HG02970 (cell line): ENCODE results near the gene ITPR2.
A peak's percentile ranks its signal among the peaks of the same experiment; 100 is the strongest.
"Not testable (repeated sequence)": the region's sequence is repeated elsewhere in the genome, so short reads cannot be mapped to it uniquely, and the experiment has no call there.

Experiments used
- ATAC-seq: cut with Tn5 transposase; IDR thresholded peaks from one replicate; pipeline ENCODE4 v1.9.1; 2021; ENCODE audit warnings: mild to moderate bottlenecking, moderate library complexity, moderate number of reproducible peaks; ENCODE audit not compliant: unreplicated experiment, low FRiP score

Gene ITPR2

GRCh38 chr12:26832822-26833742 lies at the start of gene ITPR2:
ITPR2 (minus strand) TSS chr12:26833194; CDS start chr12:26832781, 413 bp downstream.
- peak; percentile 70 for ATAC-seq

DNA sequence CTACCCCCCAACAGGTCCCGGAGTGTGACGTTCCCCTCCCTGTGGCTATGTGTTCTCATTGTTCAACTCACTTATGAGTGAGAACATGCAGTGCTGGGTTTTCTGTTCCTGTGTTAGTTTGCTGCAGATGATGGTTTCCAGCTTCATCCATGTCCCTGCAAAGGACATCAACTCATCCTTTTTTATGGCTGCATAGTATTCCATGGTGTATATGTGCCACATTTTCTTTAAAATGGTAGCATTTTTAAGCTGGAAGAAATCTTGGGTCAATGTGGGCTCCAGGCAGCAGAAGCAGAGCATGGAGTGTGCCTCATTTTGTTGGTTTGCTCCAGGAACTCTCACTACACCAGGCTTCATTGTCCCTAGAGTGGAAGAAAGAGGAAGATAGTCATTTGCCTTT lies 47.6 kb upstream of the ITPR2 start:
- no peak for ATAC-seq

DNA sequence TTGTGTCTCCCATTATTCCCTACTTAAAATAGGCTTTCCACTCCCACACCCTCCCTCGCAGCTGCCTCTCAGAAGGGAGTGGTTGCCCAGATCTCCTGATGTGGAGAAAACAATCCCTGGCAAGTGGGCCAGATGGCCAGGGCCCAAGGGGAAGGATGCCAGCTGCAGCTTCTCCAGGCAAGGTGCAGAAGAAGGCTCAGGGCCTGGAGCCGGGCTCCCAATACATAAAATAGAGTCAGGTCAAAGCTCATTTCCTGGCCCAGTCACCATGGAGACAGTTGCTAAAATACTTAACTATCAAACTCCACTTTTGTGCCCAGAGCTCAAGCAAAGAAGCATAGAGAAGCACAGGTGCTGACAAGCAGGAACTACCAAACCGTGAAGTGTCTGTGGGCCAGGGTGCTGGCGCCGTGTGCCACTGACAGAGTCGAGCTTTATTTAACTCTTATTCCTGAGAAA lies 45.7 kb upstream of the ITPR2 start:
- peak; percentile 68 for ATAC-seq

DNA sequence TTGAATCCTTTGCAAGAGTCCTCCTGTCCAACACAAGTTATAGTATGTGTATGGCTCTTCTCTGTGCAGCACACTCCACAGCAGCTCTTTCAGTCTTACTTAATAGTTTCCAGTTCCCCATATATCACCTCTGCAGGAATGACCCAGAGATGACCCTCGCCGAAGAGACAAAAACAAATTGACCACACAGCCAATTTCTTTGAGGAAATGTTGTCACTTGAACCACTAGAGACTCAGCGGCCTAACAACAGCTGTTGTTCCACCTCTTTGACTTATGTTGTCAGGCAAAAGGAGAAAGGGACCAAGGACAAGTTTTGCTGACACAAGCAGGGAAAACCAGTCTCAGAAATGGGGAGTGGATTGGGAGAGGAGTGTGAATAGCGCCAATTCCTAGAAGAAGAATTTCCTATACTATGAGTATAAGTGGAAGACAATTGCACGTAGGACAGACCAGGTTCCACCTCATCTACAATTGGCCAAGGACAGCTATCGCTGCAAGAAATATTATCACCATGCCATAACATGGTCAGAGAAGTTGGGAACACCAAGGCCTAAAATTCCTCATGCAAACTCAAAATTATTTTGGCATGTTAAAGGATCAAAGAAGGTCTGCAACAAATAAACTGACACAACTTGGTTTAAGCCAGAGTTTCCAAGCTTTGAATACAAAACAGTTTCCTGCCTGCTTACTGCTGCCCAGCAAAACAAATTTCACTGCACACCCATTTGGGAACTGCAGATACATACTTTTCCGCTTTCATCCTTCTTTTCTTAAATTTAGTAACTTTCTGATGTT lies 41.7 kb upstream of the ITPR2 start:
- ATAC-seq: no peak

- ATAC-seq: no peak
Measured at GRCh38 chr12:26872625-26873024, 39.6 kb upstream of the ITPR2 start.

DNA sequence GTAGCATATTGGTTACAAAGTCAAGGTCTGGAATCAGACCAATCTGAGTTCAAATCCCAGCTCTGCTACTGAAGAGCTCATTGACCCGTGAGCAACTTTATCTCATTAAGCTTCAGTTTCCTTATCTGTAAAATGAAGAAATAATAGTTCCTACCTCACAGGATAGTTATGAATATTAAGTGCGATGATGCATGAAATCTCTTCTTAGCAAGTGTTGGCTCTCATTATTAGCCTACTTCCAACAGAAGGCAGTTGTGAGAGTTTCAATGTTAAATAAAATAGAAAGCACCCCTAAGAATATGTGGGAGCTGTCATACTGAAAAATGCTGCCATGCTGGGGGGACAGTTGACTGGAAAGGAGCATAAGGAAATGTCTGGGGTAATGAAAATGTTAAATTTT lies 39.0 kb upstream of the ITPR2 start:
- no peak for ATAC-seq

DNA sequence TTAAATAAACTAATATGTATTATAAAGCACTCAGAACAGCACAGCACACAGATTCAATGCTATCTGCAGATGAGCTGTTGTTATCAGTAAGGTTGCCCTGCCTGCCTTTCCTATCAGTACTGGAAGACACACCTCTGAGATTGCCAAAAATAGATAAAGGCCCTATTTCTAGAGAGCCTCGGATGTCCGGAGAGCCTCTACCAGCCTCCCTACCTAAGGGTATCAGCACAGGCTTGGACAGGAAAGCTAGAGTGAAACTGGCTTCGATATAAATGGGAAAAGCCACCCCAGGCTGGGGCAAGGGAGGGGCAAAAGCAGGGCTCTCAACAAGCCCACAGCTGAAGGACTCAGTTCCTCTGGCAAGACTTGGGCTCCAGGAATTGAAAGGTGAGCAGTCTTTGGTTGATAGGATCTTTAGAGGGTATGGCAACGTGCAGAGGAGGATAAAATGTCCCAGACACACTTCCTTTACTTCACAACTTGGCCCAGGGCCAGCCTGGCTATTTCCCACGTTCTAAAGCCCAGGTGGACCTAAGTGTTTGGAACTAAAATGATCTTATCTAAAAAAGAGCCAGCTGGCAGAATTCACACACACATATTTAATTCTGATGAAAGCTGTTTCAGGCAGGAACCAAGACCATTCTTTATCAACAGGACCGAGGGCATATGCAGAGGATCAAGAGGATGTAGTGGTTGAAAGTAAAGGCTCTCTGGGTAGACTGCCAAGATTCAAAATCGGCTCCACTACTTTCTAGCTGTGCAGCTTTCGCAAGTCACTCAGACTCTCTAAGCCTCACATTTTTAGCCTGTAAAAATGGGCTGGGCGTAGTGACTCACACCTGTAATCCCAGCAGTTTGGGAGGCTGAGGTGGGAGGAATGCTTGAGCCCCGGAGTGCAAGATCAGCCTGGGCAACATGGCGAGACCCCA lies 37.8 kb upstream of the ITPR2 start:
- ATAC-seq: no peak

- ATAC-seq: no peak
Measured at GRCh38 chr12:26869908-26870459, 37.0 kb upstream of the ITPR2 start.

DNA sequence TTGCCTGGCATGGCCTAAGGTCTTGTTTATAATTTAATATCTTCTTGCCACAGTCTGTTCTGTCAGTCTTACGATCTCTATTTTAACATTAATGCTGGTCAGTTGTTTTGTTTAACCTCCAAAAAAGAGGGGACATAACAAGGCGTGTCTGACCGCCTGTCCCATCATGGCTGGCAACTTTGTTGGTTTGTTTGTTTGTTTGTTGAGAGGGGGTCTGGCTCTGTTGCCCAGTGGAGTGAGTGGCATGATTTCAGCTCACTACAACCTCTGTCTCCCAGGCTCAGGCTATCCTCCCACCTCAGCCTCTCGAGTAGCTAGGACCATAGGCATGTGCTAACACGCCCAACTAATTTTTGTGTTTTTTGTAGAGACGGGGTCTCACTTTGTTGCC lies 36.1 kb upstream of the ITPR2 start:
- no peak for ATAC-seq

- no peak for ATAC-seq
Measured at GRCh38 chr12:26868447-26869103, 35.6 kb upstream of the ITPR2 start.

GRCh38 chr12:26867080-26867479 lies 34.1 kb upstream of the ITPR2 start:
- ATAC-seq: no peak

- no peak for ATAC-seq
Measured at GRCh38 chr12:26863515-26863914, 30.5 kb upstream of the ITPR2 start.

DNA sequence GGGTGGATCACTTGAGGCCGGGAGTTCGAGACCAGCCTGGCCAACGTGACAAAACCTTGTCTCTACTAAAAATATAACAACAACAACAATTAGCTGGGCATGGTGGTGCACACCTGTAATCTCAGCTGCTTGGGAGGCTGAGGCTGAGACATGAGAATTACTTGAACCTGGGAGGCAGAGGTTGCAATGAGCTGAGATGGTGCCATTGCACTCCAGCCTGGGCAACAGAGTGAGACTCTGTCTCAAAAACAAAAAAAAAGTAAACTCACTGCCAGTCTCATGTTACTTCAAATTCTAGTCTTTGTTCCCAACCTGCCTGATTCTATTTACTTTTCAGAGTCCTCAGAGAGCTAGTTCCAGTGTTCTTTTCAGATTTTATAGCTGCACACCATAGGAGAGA lies 29.8 kb upstream of the ITPR2 start:
- not testable (repeated sequence) for ATAC-seq

DNA sequence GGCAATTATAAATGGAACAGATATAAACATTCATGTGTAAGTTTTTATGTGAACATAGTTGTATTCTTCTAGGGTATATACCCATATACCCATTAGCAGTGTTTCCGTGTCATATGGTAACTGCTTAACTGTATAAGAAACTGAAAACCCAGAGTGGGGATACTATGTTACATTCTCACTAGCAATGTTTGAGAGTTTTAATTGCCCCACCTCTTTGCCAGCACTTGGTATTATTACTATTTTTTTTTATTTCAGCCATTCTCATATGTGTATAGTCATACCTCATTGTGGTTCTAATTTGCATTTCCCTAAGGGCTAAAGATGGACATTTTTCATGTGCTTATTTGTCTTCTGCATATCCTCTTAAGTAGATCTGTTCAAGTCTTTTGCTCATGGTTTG lies 28.7 kb upstream of the ITPR2 start:
- no peak for ATAC-seq

GRCh38 chr12:26857465-26858176 lies 24.6 kb upstream of the ITPR2 start:
- no peak for ATAC-seq

GRCh38 chr12:26855337-26855736 lies 22.3 kb upstream of the ITPR2 start:
- no peak for ATAC-seq

DNA sequence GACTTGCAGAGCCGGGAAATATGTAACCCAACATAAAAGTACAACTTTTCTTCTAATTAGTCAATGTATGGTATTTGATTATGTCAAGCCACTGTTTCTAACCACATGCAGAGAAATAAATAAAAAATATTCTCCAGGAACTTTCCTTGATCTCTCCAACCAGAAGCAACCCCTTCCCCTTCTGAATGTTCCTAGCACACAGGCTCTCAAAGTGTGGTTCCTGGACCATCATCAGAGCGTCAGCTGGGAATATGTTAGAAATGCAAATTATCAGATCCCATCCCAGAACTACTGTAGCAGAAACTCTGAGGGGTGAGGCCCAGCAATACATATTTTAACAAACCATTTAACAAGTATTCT lies 21.0 kb upstream of the ITPR2 start:
- no peak for ATAC-seq

DNA sequence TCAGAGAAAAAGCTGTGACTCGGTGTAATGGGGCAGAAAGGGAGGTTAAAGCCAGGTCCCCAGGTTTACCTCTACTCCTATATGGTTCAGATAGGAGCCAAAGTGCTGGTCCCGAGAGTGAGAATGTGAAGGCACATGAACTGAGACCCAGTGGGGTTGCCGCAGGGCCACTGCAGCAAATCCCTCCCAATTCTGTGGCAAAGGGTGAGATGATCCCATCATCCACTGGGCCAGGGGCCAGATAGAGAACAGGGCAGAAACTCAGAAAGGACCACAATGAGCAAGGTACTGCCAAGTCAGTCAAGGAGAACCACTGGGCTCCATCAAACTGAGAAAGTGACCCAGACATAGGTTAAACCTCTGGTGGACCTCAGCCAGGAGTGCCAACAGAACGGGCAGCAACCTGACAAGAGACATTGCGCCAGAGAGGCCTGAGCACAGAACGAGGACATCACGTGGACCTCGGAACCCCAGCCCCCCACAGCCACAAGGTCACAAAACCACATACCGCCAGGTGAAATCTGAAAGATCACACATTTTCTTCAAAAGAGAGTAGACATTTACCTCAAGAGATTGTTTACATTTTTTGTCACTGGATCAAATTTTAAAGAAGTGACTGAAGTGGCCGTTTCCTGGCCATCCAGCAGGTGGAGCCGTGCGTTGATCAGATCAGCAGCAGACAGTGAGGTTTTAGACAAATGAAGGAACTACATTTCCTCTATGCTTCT lies 20.5 kb upstream of the ITPR2 start:
- no peak for ATAC-seq
